ENCODE results near the gene UNC5C.

Gene UNC5C

DNA sequence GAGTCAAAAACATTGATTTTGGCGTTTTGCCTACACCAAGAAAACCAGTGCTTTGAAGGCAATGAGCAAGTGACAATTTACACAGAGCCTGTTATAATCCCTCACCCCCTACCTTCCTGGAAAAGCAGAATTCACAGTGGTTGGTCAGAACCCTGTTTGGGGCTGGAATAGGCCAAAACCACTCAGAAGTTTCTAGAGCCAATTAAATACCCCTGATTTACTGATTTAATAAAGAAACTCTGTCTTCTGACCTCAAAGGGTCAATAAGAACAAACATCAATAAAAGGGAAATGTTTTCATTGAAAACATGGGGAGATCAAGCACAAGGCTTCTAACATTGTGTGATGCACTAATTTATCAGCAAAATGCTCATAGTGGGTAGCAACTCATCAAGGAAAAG, 116.3 kb downstream of the UNC5C start:
- DNase-seq (ENCODE audit: extremely low spot score) = no peak
- no peak for TF ChIP-seq L3MBTL2 (conservative IDR thresholded peaks at IDR 0.05)
- TF ChIP-seq FOXA1 (IDR thresholded peaks at IDR 0.05) = no peak
- ChIA-PET POLR2A (no interaction called here), CTCF (no interaction called here)

DNA sequence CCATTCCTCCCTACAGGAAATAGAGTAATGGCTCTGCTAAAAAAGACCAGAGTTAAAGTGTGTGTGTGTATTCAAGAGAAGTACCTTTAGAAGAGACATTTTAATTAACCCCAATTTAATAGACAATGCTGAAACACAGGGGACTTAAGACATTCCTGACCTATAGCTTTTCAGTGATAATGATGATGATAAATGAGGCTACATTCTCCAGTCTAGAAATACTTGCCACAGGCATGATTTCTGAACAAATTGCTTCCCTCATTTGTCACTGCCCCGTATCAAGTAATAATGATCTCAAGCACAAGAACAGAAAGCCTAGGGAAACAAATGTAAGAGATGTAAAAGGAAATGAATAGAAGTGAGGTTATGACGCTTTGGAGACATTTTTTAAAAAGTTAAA, 117.1 kb downstream of the UNC5C start:
- CTCF ChIA-PET = no interaction called here
- no peak for TF ChIP-seq ELF4 (IDR thresholded peaks at IDR 0.05)
- TF ChIP-seq L3MBTL2 (conservative IDR thresholded peaks at IDR 0.05) = no peak
- TF ChIP-seq, protein P1, sequence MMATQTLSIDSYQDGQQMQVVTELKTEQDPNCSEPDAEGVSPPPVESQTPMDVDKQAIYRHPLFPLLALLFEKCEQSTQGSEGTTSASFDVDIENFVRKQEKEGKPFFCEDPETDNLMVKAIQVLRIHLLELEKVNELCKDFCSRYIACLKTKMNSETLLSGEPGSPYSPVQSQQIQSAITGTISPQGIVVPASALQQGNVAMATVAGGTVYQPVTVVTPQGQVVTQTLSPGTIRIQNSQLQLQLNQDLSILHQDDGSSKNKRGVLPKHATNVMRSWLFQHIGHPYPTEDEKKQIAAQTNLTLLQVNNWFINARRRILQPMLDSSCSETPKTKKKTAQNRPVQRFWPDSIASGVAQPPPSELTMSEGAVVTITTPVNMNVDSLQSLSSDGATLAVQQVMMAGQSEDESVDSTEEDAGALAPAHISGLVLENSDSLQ (IDR thresholded peaks at IDR 0.05) = peak; percentile 62
- no peak for TF ChIP-seq FOXA1 (IDR thresholded peaks at IDR 0.05)
- TF ChIP-seq ZNF384 (IDR thresholded peaks at IDR 0.05) = no peak
- POLR2A ChIA-PET = no interaction called here
- DNase-seq (ENCODE audit: extremely low spot score) = no peak

DNA sequence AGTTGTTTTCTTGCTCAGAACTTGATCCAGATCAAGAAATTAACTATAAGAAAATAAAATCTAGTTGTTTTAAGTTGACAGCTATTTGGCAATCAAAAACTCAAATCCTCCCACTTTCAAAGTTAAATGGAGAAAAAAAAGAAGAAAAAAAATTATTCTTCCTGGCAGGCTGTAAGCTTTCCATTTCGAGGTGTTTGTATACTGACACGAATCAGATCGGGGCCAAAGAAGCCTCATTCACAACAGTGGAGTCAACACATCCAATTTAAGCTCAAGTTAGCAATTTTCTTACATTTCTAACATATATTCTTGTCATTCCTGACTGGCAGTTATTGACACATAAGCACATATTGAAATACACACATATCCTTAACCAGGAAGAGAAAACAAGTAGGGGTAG, 119.4 kb downstream of the UNC5C start:
- ChIA-PET CTCF (no interaction called here), POLR2A (no interaction called here)
- TF ChIP-seq CTBP1 (IDR thresholded peaks at IDR 0.05; ENCODE audit: borderline replicate concordance) (no peak), BHLHE40 (IDR thresholded peaks at IDR 0.05; ENCODE audit: borderline replicate concordance) (no peak), ELF4 (IDR thresholded peaks at IDR 0.05) (no peak), SP1 (IDR thresholded peaks at IDR 0.05) (no peak), ARNT (IDR thresholded peaks at IDR 0.05) (no peak), LEF1 (IDR thresholded peaks at IDR 0.05; ENCODE audit: borderline replicate concordance) (no peak), FOXA1 (IDR thresholded peaks at IDR 0.05) (no peak), ZNF384 (IDR thresholded peaks at IDR 0.05) (no peak), FOXK2 (IDR thresholded peaks at IDR 0.05) (no peak), HDGF (IDR thresholded peaks at IDR 0.05; ENCODE audit: borderline replicate concordance) (no peak), FOXM1 (IDR thresholded peaks at IDR 0.05; ENCODE audit: borderline replicate concordance) (no peak), NFRKB (IDR thresholded peaks at IDR 0.05) (no peak), TARDBP (IDR thresholded peaks at IDR 0.05) (no peak), L3MBTL2 (conservative IDR thresholded peaks at IDR 0.05) (no peak), SUZ12 (IDR thresholded peaks at IDR 0.05) (no peak)
- TF ChIP-seq, protein P1 (IDR thresholded peaks at IDR 0.05) = no peak
- DNase-seq (ENCODE audit: extremely low spot score) = no peak

DNA sequence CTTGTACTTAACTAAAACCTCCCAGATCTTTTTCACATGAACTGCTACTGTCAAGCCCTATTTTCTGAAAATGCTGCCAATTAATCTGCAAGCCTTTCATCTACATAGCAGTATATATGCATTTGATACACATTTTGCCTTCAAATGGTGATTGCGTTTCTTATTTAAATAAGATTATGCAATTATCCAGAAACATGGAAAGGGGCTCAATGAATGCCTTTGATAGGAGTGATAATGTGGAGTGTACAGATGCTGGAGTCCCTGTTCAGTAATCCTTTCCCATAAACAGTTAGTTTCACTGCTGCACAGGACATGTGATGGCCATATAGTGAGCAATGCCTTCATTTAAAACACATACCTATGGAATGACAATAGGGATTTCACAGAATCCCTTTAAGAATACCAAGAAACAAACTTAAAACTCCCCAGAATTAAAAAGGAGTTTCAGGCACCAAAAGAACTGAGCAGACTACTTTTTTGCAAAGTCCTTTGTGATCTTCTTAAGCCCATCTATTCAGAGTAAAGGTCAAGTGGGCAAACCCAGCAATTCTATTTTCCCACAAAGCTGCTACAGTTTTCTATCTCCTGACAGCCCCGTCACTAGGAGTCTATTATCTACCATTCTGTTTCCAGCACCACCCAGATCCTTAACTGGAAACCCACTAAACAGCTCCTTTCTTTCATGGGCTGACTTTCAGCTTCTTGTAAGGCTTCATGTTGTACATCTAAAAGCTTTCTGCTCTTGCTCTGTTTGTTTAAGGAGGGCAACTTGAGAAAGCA, 120.3 kb downstream of the UNC5C start:
- CTCF ChIA-PET = no interaction called here
- no peak for TF ChIP-seq ELF4 (IDR thresholded peaks at IDR 0.05)
- no peak for TF ChIP-seq BHLHE40 (IDR thresholded peaks at IDR 0.05; ENCODE audit: borderline replicate concordance)
- no peak for TF ChIP-seq CTBP1 (IDR thresholded peaks at IDR 0.05; ENCODE audit: borderline replicate concordance)
- no peak for TF ChIP-seq NFRKB (IDR thresholded peaks at IDR 0.05)
- TF ChIP-seq LEF1 (IDR thresholded peaks at IDR 0.05; ENCODE audit: borderline replicate concordance) = no peak
- TF ChIP-seq TARDBP (IDR thresholded peaks at IDR 0.05) = no peak
- no peak for TF ChIP-seq L3MBTL2 (conservative IDR thresholded peaks at IDR 0.05)
- no peak for TF ChIP-seq HDGF (IDR thresholded peaks at IDR 0.05; ENCODE audit: borderline replicate concordance)
- no peak for TF ChIP-seq ZNF384 (IDR thresholded peaks at IDR 0.05)
- no peak for TF ChIP-seq FOXK2 (IDR thresholded peaks at IDR 0.05)
- no peak for TF ChIP-seq FOXM1 (IDR thresholded peaks at IDR 0.05; ENCODE audit: borderline replicate concordance)
- TF ChIP-seq ARNT (IDR thresholded peaks at IDR 0.05) = no peak
- TF ChIP-seq SUZ12 (IDR thresholded peaks at IDR 0.05) = no peak

DNA sequence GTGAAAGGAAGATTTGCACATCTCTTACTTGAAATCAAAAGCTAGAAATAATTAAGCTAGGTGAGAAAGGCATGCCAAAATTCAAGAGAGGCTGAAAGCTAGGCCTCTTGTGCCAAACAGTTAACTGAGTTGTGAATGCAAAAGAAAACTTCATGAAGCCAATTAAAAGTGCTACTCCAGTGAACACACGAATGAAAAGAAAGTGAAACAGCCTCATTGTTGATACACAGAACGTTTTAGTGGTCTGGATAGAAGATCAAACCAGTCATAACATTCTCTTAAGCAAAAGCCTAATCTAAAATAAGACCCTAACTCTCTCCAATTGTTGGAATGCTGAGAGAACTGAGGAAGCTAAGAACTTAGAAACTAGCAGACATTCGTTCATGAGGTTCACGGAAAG, 122.3 kb downstream of the UNC5C start:
- no peak for DNase-seq (ENCODE audit: extremely low spot score)
- POLR2A ChIA-PET = no interaction called here
- TF ChIP-seq FOXK2 (IDR thresholded peaks at IDR 0.05) = no peak
- no peak for TF ChIP-seq CTBP1 (IDR thresholded peaks at IDR 0.05; ENCODE audit: borderline replicate concordance)
- TF ChIP-seq HDGF (IDR thresholded peaks at IDR 0.05; ENCODE audit: borderline replicate concordance) = no peak
- no peak for TF ChIP-seq SUZ12 (IDR thresholded peaks at IDR 0.05)
- TF ChIP-seq FOXM1 (IDR thresholded peaks at IDR 0.05; ENCODE audit: borderline replicate concordance) = no peak
- no peak for TF ChIP-seq TARDBP (IDR thresholded peaks at IDR 0.05)
- no peak for TF ChIP-seq ZNF384 (IDR thresholded peaks at IDR 0.05)
- TF ChIP-seq LEF1 (IDR thresholded peaks at IDR 0.05; ENCODE audit: borderline replicate concordance) = no peak
- TF ChIP-seq SP1 (IDR thresholded peaks at IDR 0.05) = no peak
- TF ChIP-seq ARNT (IDR thresholded peaks at IDR 0.05) = no peak
- TF ChIP-seq FOXA1 (IDR thresholded peaks at IDR 0.05) = no peak
- TF ChIP-seq BHLHE40 (IDR thresholded peaks at IDR 0.05; ENCODE audit: borderline replicate concordance) = no peak
- no peak for TF ChIP-seq L3MBTL2 (conservative IDR thresholded peaks at IDR 0.05)
- TF ChIP-seq, protein P1 (IDR thresholded peaks at IDR 0.05) = no peak
- no peak for TF ChIP-seq ELF4 (IDR thresholded peaks at IDR 0.05)
- TF ChIP-seq NFRKB (IDR thresholded peaks at IDR 0.05) = no peak
- CTCF ChIA-PET = no interaction called here

More for the DNA sequence above, 120.3 kb downstream of the UNC5C start:
- no peak for DNase-seq (ENCODE audit: extremely low spot score)
- POLR2A ChIA-PET = no interaction called here

DNA sequence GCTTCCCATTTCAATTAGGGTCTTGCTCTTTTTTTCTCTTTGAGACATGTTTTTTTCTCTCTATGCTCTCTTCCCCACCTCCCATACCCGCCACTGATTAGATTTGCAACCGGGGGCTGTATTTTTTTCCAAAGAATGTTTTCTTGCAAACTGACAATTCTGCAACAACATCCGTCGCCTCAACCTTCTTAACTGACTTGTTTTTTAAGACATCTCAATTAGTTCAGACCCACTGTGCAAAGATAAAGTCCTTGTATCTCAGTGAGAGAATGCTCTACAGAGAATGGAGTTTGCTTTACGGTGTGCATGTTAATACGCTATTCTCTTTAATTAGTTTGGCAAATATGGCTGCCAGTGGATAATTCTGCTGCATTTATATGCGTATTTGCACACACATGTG, 126.3 kb downstream of the UNC5C start:
- DNase-seq (ENCODE audit: extremely low spot score) = no peak
- TF ChIP-seq SUZ12 (IDR thresholded peaks at IDR 0.05) (no peak), NFRKB (IDR thresholded peaks at IDR 0.05) (no peak), FOXM1 (IDR thresholded peaks at IDR 0.05; ENCODE audit: borderline replicate concordance) (no peak)
- TF ChIP-seq, protein P1 (IDR thresholded peaks at IDR 0.05) = no peak
- ChIA-PET POLR2A (no interaction called here), CTCF (interaction anchor here (0.8 kb wide), 1 partner anchor 59 kb away, joined by 3 read pairs; no protein-coding TSS in a partner anchor)

Data from HEK293T (cell line).